ENCODE measurements around the gene ASB18. TPM values are rescaled to one million over a fixed set of nuclear protein-coding genes. Genes with fewer than 3 reads are reported as not detected.

Gene ASB18
- total and polyA plus RNA-seq, 10 of the 15 experiments (the other 5 are each of a cell fraction or from before 2014, with no cell fraction given) = not detected

GRCh38 chr2:236262238-236262637, 2.0 kb downstream of the ASB18 start:
- RAD21 ChIA-PET (ENCODE audit: unreplicated experiment) = no interaction called here
- H3K4me2 ChIP-seq (ENCODE audit: control insufficient read depth, insufficient read depth) = no peak overlapping the region
- SMC1A ChIA-PET (ENCODE audit: uncharacterized antibody, unreplicated experiment) = no interaction called here
- H4K20me1 ChIP-seq (ENCODE audit: control insufficient read depth, insufficient read depth) = no peaks in the 10 kb centered on the region
- H3K9ac ChIP-seq (ENCODE audit: control insufficient read depth, insufficient read depth, low read length) = no peak overlapping the region
- no peak overlapping the region for H2AFZ ChIP-seq (ENCODE audit: control insufficient read depth, low read depth, low read length)
- no peaks in the 10 kb centered on the region; the same call in 2 of the 3 replicates for H3K9me3 ChIP-seq (replicated peaks; ENCODE audit: control insufficient read depth, insufficient read depth, low read length)
- TF ChIP-seq TCF12 (IDR thresholded peaks at IDR 0.05; ENCODE audit: low read depth, low read length) (no peak), MEF2A (IDR thresholded peaks at IDR 0.05; ENCODE audit: insufficient read depth, low read depth, low read length) (no peak), HDAC2 (IDR thresholded peaks at IDR 0.05) (no peak), CTCF (IDR thresholded peaks at IDR 0.05 in 2 of 3, conservative IDR thresholded peaks at IDR 0.05 in 1 of 3; ENCODE audit: control insufficient read depth in 2 of 3, extremely low read depth in 1 of 3, insufficient read depth in 1 of 3, low read depth in 3 of 3, low read length in 3 of 3) (no peak)
- TF ChIP-seq, protein P1, sequence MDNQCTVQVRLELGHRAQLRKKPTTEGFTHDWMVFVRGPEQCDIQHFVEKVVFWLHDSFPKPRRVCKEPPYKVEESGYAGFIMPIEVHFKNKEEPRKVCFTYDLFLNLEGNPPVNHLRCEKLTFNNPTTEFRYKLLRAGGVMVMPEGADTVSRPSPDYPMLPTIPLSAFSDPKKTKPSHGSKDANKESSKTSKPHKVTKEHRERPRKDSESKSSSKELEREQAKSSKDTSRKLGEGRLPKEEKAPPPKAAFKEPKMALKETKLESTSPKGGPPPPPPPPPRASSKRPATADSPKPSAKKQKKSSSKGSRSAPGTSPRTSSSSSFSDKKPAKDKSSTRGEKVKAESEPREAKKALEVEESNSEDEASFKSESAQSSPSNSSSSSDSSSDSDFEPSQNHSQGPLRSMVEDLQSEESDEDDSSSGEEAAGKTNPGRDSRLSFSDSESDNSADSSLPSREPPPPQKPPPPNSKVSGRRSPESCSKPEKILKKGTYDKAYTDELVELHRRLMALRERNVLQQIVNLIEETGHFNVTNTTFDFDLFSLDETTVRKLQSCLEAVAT (IDR thresholded peaks at IDR 0.05) = no peak
- FAIRE-seq (no peak), ATAC-seq (no peak), DNase-seq (ENCODE audit: low read depth, low spot score) (no peak)
- WGBS (ENCODE audit: insufficient coverage, insufficient replicate concordance, low lambda C conversion rate, missing lambda C conversion rate) = 15% methylated on average over 7 of the region's 7 CpGs
- intact Hi-C loops (cut with micrococcal nuclease; ENCODE audit: unreplicated experiment) = no loop called here
- BruUV-seq (replicated peaks) = no TSS peak
- no peak overlapping the region for H3K4me3 ChIP-seq
- in situ Hi-C loops (cut with MboI) = no loop called here
- H3K27ac ChIP-seq (ENCODE audit: control insufficient read depth, insufficient read depth) = no peak overlapping the region
- CTCF ChIA-PET = no interaction called here
- POLR2A ChIA-PET = no interaction called here
- H3K36me3 ChIP-seq (ENCODE audit: control insufficient read depth in 2 of 2, insufficient read depth in 2 of 2, low read length in 1 of 2) = no peaks in the 10 kb centered on the region
- no peaks in the 10 kb centered on the region for H3K27me3 ChIP-seq (replicated peaks in 1 of 2; ENCODE audit: control insufficient read depth in 2 of 2, insufficient read depth in 2 of 2, low read length in 1 of 2)
- no peaks in the 10 kb centered on the region for H3K79me2 ChIP-seq (ENCODE audit: control insufficient read depth, insufficient read depth, low read length)
- H3K4me1 ChIP-seq (ENCODE audit: control insufficient read depth, insufficient read depth, low read length) = no peaks in the 10 kb centered on the region

Measured in GM12878 (cell line).